Effector CD8-positive, alpha-beta T cell (primary cell): Measurements from ENCODE around the gene RASGEF1C.
A peak's percentile ranks its signal among the peaks of the same experiment; 100 is the strongest.
"Not testable (repeated sequence)": the region's sequence is repeated elsewhere in the genome, so short reads cannot be mapped to it uniquely, and the experiment has no call there.

Experiments used
- DNase-seq: peaks from one replicate; lab custom pipeline; 2025; lab: John Stamatoyannopoulos, UW

The RASGEF1C gene

DNA sequence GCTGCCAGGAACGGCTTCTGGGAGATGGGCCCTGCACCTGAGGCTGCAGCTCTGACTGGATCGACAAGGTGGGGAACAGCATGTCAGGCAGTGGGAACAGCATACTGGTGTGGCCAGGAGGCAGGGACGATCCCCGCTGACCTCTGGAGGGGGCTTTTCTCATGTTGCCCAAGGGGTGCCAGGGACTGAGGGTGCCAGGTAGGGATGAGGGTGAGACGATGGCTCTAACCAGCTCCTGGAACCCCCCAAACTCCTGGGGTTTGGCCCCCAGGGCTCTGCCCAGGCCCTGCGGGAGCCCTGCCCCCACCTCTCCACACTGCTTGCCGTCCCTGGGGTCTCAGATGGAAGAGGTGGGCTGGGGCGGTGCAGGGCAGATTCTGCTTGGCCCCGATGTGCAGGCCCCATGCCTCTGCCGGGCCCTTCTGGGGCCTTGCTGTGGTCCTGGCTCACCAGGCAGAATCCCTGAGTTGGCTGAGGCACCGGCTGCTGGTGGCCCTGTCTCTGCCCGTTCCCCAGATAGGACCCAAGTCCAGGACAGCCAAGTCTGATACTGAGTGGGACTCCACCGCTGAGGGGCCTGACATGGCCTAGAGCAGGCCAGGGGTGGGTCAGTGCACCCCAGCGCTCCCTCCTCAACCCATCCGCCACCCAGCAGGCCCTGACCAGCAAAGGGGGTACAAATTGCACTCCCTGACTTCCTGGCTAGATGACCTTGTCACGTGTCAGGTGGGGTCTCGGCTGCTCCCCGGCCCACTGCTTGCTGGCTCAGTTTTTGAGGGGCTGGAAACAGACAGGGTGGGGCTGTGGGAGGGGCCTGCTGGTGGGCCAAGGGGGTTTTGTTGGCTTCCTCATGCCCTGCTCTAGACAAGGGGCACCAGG lies 109.0 kb downstream of the RASGEF1C start:
- no peak for DNase-seq

DNA sequence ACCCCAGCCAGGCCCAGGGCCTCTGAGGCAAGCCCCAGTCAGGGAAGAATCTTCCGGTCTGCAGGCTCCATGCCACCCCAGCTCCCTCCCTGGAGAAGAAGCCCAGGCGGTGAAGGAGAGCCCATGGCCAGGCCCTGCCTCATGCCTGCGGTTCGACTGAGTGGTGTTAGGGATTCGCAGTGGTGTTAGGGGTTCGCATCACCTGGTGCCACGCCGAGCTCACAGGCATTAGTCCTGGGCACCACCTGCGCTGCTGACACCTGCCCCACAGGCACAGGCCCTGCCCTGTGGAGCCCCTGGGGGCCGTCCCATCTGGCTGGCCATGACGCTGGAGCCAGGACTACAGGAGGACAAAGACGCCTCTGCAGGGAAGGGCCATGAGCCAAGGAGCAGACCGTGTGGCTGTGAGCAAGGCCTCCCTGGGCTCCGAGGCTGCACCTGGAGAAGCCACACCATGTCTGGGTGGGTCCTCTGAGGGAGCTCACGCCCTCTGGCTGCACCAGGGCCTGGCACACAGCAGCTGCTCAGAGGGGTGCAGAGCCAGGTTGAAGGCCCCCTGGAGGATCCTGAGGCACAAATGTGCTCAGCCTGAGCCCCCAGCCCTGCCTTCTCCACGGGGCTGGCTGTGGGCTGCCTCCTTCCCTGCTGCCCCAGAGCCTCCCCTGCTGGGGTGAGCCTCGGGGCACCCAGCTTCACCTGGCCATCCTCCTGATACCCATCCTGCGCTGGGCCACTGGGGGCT lies 109.8 kb downstream of the RASGEF1C start:
- DNase-seq, result no peak

DNA sequence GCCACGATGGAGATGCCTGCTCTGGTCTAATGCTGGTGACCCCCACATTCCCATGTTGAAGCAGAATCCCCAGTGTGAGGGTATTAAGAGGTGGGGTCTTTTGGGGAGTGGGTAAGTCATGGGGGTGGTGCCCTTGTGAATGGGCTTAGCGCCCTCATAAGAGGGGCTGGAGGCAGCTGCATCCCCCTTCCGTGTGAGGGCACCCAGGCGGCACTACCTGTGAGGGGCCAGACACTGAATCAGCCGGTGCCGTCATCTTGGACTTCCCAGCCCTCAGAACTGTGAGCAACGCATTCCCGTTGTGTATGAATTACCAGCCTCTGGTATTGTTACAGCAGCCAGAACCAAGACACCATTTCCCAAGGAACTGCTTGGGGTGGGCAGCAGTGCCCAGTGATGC lies 110.5 kb downstream of the RASGEF1C start:
- no peak for DNase-seq

GRCh38 chr5:180097926-180098325 lies 111.1 kb downstream of the RASGEF1C start:
- no peak for DNase-seq

- no peak for DNase-seq
Observed at GRCh38 chr5:180097163-180097894, 111.7 kb downstream of the RASGEF1C start.

GRCh38 chr5:180096616-180097015 lies 112.4 kb downstream of the RASGEF1C start:
- no peak for DNase-seq

GRCh38 chr5:180095545-180095944 lies 113.5 kb downstream of the RASGEF1C start:
- no peak for DNase-seq

GRCh38 chr5:180093651-180094382 lies 115.2 kb downstream of the RASGEF1C start:
- DNase-seq, result no peak

GRCh38 chr5:180093241-180093640 lies 115.8 kb downstream of the RASGEF1C start:
- no peak for DNase-seq

- DNase-seq, result no peak
Observed at GRCh38 chr5:180090769-180091546, 118.1 kb downstream of the RASGEF1C start.

DNA sequence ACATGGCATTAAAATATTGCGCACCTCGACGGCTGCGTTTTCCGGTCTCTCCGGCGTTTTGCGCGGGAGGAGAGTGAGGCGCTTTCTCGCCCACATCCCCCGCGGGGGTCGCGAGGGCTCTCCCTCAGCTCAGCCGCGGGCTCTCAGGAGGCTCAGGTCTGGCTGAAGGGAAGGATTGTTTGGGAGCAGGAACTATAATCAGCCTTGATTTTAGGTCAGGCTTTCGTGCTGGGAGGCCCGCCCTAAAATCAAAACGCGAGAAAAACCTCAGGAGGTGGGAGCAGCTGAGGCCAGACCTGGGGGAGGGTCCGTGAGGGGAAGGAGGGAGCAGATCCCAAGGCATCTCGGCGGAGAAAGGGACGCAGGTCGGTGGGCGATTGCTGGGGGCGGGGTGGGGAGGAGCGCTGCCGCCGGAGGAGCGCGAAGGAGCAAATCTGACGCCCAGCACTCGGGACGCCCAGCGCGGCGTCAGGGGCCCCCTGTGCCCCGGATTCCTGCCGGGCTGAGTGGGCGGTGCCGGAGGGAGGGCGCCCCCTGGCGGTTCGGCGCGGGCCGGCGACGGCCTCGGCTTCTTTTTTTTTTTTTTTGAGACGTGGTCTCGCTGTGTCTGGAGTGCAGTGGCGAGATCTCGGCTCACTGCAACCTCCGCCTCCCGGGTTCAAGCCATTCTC lies 118.8 kb downstream of the RASGEF1C start:
- peak; percentile 75 for DNase-seq

GRCh38 chr5:180089628-180090027 lies 119.4 kb downstream of the RASGEF1C start:
- DNase-seq, result not testable (repeated sequence)

GRCh38 chr5:180088561-180088960 lies 120.5 kb downstream of the RASGEF1C start:
- DNase-seq, result no peak

GRCh38 chr5:180086816-180087399 lies 122.1 kb downstream of the RASGEF1C start:
- no peak for DNase-seq

DNA sequence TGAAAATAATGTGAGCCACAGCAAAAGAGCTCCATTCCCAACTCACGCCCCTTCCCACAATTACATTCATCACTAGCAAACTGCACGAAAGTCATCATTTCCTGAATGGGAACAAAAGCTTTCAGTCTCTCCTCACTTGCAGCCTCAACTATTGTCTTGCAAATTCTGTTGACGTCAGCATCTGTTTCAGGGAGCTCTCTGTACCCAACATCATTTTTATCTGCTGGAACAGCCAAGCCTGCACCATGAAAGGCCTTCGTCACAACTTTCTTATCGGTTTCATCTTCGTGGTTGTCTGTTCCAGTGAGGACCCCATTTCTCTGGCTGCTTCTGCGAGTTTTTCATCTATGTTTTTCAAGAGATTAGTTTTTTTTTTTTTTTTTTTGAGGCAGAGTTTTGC lies 123.2 kb downstream of the RASGEF1C start:
- DNase-seq, result peak; percentile 14

DNA sequence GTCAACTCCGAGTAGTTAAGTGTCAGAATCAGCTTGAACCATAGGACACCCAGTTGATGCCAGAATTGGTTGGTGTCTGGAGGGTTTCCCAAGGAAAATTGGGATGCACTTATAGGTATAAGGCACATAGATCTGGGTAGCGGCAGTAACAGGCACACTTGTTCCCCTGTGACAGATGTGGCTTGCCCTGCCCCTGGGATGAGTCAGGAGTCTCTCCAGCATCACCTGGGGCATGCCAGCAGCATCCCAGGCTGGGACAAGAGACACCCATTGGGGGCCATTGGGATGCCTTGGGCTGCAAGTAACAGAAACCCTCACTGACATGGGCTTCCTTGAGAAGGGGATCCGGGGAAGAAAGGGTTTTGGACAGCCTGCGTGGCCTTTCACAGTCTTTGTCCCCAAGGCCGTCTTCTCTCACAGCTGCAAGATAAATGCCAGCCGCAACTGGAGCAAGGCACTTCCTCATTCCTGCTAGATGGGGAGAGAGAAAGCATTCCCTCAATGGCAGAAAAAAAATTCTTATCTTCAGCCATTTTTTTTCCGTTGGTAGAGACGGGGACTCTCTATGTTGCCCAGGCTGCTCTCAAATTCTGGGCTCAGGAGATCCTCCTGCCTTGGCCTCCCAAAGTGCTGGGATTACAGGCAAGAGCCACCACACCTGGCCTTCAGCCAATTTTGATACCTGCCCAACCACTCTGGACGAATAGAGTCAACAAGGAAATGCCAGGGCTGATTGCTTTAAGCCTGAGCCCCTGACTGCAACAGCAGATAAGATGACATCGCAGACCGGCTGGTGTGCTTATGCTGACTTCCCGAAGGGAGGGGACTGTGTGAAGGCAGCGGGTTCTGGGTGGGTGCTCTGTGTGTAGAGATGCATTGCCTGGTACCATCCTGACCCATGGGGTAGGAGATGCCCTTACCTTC lies 124.1 kb downstream of the RASGEF1C start:
- no peak for DNase-seq

DNA sequence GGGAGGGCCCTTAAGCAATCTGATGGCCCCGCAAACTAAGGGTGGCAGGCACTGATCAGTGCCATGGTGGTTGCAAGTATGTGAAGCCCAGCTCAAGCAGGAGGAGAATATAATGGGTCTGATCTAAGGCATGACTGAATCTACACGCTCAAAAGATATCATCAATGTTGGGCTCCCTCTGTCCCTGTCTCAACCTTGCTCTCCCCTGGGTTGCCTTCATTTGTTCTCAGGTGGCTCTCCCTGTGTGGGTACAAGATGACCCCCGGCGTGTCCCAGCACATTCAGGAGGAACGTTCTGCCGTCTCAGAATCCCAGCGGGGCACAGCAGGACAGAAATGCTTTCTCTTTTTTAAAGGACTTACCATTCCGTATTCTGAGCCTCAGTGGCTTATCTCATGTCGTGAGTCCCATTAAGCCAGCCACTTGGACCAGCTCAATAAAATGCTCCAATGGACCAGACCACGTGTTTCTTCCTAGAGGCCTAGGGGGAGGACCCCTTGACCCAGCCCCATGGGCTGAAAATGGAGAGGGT lies 125.4 kb downstream of the RASGEF1C start:
- no peak for DNase-seq

- no peak for DNase-seq
Observed at GRCh38 chr5:180082633-180083420, 126.2 kb downstream of the RASGEF1C start.
